Lung (tissue), 12 donors: ENCODE data around the gene SLX9. TPM values are rescaled to one million over a fixed set of nuclear protein-coding genes. Genes with fewer than 3 reads are reported as not detected.
"Not testable (repeated sequence)": the region's sequence is repeated elsewhere in the genome, so short reads cannot be mapped to it uniquely, and the experiment has no call there.

ENCODE experiments used
- ATAC-seq: fragments of 200-7000 bp; cut with Tn5 transposase; one replicate; pipeline ENCODE4 v1.9.1; 2020; ENCODE audit warnings: moderate number of reproducible peaks; ENCODE audit not compliant: insufficient read depth, low FRiP score
- DNase-seq, 3 donors: peaks; one replicate each; pipeline ENCODE4 v3.0.0-alpha.2; 2013 to 2017
- H3K27ac ChIP-seq, 2 donors: one replicate each; pipeline ENCODE4 v1.5.1; 2013; ENCODE audit warnings: mild to moderate bottlenecking in 2 of 2, moderate library complexity in 2 of 2, control low read depth in 1 of 2, inconsistent platforms in 1 of 2, low read depth in 1 of 2, low read length in 1 of 2
- H3K27me3 ChIP-seq, 3 donors: one replicate each; pipeline ENCODE4 v1.5.1; 2013; ENCODE audit warnings: low read length in 2 of 3; ENCODE audit not compliant: control insufficient read depth in 3 of 3, insufficient read depth in 3 of 3
- H3K36me3 ChIP-seq, 4 donors: one replicate each; pipeline ENCODE4 v1.5.1; 2013; ENCODE audit warnings: low read length in 4 of 4, mild to moderate bottlenecking in 1 of 4, moderate library complexity in 1 of 4; ENCODE audit not compliant: control insufficient read depth in 4 of 4, insufficient read depth in 4 of 4
- H3K4me1 ChIP-seq, 5 donors: one replicate each; pipeline ENCODE4 v1.5.1; 2013; ENCODE audit warnings: low read length in 5 of 5, mild to moderate bottlenecking in 2 of 5, moderate library complexity in 1 of 5; ENCODE audit not compliant: control insufficient read depth in 5 of 5, insufficient read depth in 5 of 5
- H3K4me3 ChIP-seq: one replicate; pipeline ENCODE4 v1.5.1; 2013; ENCODE audit warnings: mild to moderate bottlenecking, control low read depth, moderate library complexity
- H3K9ac ChIP-seq, 2 donors: one replicate each; pipeline ENCODE4 v1.5.1; 2013; ENCODE audit warnings: low read length in 2 of 2, control low read depth in 1 of 2; ENCODE audit not compliant: insufficient read depth in 1 of 2
- H3K9me3 ChIP-seq, 4 donors: one replicate each; pipeline ENCODE4 v1.5.1; 2013; ENCODE audit warnings: low read length in 3 of 4, mild to moderate bottlenecking in 1 of 4, moderate library complexity in 1 of 4; ENCODE audit not compliant: control insufficient read depth in 4 of 4, insufficient read depth in 3 of 4
- WGBS, 2 donors: extraction: QIAGEN DNeasy Blood & Tissue Kit; methylation state at CpG; one replicate each; pipeline ENCODE4 v1.1.7; 2013; 5-methylcytosine and 5-hydroxymethylcytosine counted together
- polyA plus RNA-seq, 2 donors: library from polyadenylated mRNA; stranded (reverse); fragments of 200-250 nt; gene quantifications; one replicate each; pipeline ENCODE4 v1.2.1, GENCODE V29; 2013
- total RNA-seq, 2 donors: library from RNA; depleted of rRNA in 1 of 2; stranded (reverse); fragments of >200 nt in 1 of 2; gene quantifications; one replicate each; pipeline ENCODE4 v1.2.1, GENCODE V29; 2014 to 2021
- TF ChIP-seq, protein P1 (sequence below): IDR thresholded peaks from 2 replicates; pipeline ENCODE4 v1.5.1; 2012; ENCODE audit warnings: mild to moderate bottlenecking; ENCODE audit errors: control extremely low read depth, extremely low read depth
- donor health status: control.
- donor health status: control.
- donor health status: Bipolar disorder and iron deficiency.
- donor health status: healthy.
- donor health status: DM: yes; HTN: yes; CAD: no.

SLX9 gene
- total and polyA plus RNA-seq, 4 donors: 10.3 to 36.9 (median 27.0) TPM

DNA sequence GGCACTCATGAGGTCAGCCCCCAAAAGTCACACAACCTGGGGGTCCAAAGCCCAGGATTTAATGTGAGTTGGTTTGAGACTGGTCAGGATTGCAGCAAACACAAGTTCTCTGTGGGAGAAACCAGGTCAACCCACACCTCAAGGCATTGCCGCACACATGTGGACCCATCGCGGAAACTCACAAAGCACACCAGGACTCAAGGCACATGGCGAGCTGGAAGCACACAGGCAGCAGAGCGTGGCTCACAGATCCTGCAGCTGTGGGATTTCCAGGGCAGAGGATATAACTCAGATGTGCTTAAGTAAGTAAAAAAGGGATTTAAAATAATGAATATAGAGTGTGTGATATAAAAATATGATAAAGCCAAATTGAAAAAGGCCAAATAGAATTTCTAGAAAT, 82.9 kb downstream of the SLX9 start:
- peak in 1 of 3 donors; percentile 7 for DNase-seq

DNA sequence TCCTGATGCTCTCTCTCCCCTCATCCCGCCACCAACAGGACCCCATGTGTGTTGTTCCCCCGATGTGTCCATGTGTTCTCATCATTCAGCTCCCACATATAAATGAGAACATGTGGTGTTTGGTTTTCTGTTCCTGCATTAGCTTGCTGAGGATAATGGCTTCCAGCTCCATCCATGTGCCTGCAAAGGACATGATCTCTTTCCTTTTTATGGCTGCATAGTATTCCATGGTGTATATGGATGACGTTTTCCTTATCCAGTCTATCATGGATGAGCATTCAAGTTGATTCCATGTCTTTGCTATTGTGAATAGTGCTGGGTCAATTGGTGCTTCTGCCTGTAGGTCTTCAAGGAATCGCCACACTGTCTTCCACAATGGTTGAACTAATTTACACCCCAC, 84.7 kb downstream of the SLX9 start:
- not testable (repeated sequence) for H3K36me3 ChIP-seq, H3K4me3 ChIP-seq, H3K9ac ChIP-seq, DNase-seq, H3K9me3 ChIP-seq, ATAC-seq, H3K27me3 ChIP-seq, H3K27ac ChIP-seq
- 92% methylated on average over 4 of the region's 4 CpGs for WGBS, 2 donors
- peaks cover 0 to 17% (median 3%) of the 10 kb centered on the region in 5 donors for H3K4me1 ChIP-seq

More for the DNA sequence above, 82.9 kb downstream of the SLX9 start:
- Histone ChIP-seq H3K27ac (no peak overlapping the region), H3K9ac (no peak overlapping the region), H3K9me3 (peaks cover 0 to 2% (median 0%) of the 10 kb centered on the region in 4 donors), H3K27me3 (no peaks in the 10 kb centered on the region), H3K36me3 (no peaks in the 10 kb centered on the region), H3K4me1 (peaks cover 0 to 22% (median under 1%) of the 10 kb centered on the region in 5 donors), H3K4me3 (no peak overlapping the region)
- ATAC-seq: no peak
- WGBS, 2 donors: 96 to 97% methylated on average over 5 of the region's 5 CpGs
- TF ChIP-seq, protein P1, sequence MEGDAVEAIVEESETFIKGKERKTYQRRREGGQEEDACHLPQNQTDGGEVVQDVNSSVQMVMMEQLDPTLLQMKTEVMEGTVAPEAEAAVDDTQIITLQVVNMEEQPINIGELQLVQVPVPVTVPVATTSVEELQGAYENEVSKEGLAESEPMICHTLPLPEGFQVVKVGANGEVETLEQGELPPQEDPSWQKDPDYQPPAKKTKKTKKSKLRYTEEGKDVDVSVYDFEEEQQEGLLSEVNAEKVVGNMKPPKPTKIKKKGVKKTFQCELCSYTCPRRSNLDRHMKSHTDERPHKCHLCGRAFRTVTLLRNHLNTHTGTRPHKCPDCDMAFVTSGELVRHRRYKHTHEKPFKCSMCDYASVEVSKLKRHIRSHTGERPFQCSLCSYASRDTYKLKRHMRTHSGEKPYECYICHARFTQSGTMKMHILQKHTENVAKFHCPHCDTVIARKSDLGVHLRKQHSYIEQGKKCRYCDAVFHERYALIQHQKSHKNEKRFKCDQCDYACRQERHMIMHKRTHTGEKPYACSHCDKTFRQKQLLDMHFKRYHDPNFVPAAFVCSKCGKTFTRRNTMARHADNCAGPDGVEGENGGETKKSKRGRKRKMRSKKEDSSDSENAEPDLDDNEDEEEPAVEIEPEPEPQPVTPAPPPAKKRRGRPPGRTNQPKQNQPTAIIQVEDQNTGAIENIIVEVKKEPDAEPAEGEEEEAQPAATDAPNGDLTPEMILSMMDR: no peak

DNA sequence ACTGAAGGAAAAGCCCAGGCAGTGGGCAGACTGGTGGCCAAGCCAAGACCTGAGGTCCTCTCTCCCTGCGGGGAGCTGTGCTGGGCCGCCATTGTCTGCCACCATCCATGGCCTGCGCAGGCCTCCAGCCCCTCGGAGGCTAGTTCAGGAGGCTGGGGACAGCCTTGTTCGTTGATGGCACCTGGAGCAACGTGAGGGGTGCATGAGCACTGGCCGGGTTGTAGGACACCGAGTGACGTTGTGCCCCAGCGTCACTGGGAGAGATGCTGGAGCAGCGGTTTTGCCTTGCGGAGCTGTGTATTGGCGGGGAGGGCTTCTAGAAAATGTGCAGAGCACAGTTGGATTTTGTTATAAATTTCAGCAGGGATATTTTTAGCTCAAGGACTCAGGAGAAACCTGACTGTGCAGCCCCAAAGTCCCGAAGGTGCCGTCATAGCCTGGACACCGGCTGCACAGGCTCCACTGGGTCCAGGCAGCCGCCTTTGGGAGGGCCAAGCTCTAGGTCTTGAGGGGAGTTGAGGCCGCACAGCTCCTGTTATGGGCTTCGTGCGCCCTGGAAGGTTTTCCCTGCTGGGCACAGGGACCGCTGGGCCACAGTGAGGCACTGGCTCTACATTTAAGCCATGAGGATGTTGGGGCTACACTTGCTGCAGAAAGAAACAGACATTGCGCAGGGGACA, 86.4 kb downstream of the SLX9 start:
- DNase-seq: no peak
- ATAC-seq: no peak
- Histone ChIP-seq H3K9ac (no peak overlapping the region), H3K4me1 (peaks cover 0 to 23% (median 3%) of the 10 kb centered on the region in 5 donors), H3K27ac (no peak overlapping the region), H3K27me3 (no peaks in the 10 kb centered on the region), H3K36me3 (no peaks in the 10 kb centered on the region), H3K4me3 (no peak overlapping the region), H3K9me3 (peaks cover 0 to 2% (median 0%) of the 10 kb centered on the region in 4 donors)
- 91 to 96% methylated on average over 22 of the region's 22 CpGs for WGBS, 2 donors
- TF ChIP-seq, protein P1: no peak

Other genes starting within 250 kb of the SLX9 start
- gene KRTAP10-12, start 242.9 kb upstream of the SLX9 start, total RNA-seq: not detected
- gene KRTAP10-12, start 242.9 kb upstream of the SLX9 start, polyA plus RNA-seq: not detected
- gene TSPEAR, start 228.5 kb upstream of the SLX9 start, total RNA-seq: 1 to 10 TPM in 1 of 2 donors, under 1 TPM in 1; 0.43 to 2.1 TPM
- gene TSPEAR, start 228.5 kb upstream of the SLX9 start, polyA plus RNA-seq: under 1 TPM; 0.02 to 0.12 TPM
- gene UBE2G2, start 138.2 kb upstream of the SLX9 start, total RNA-seq: 10 to 100 TPM; 87.0 to 93.2 TPM
- gene UBE2G2, start 138.2 kb upstream of the SLX9 start, polyA plus RNA-seq: 10 to 100 TPM; 35.6 to 48.0 TPM
- gene SUMO3, start 122.0 kb upstream of the SLX9 start, total RNA-seq: 10 to 100 TPM; 45.5 to 86.5 TPM
- 10 to 100 TPM; 40.4 to 96.4 TPM for gene SUMO3, start 122.0 kb upstream of the SLX9 start, polyA plus RNA-seq
- gene PTTG1IP, start 66.3 kb upstream of the SLX9 start, total RNA-seq: 100 to 1,000 TPM; 243 to 247 TPM
- 100 to 1,000 TPM; 139 to 209 TPM for gene PTTG1IP, start 66.3 kb upstream of the SLX9 start, polyA plus RNA-seq
- 100 to 1,000 TPM in 1 of 2 donors, 10 to 100 TPM in 1; 52.9 to 246 TPM for gene ITGB2, start 19.1 kb upstream of the SLX9 start, total RNA-seq
- 100 to 1,000 TPM; 128 to 376 TPM for gene ITGB2, start 19.1 kb upstream of the SLX9 start, polyA plus RNA-seq
- 10 to 100 TPM; 40.9 to 47.7 TPM for gene ADARB1, start 134.6 kb downstream of the SLX9 start, total RNA-seq
- gene ADARB1, start 134.6 kb downstream of the SLX9 start, polyA plus RNA-seq: 10 to 100 TPM; 13.4 to 24.3 TPM